ENCODE data around the gene UQCRHL. TPM values are rescaled to one million over a fixed set of nuclear protein-coding genes. Genes with fewer than 3 reads are reported as not detected.
A peak's percentile ranks its signal among the peaks of the same experiment; 100 is the strongest.

UQCRHL gene
- total RNA-seq, 1 donor from 2014 or later, result 1.6 TPM

DNA sequence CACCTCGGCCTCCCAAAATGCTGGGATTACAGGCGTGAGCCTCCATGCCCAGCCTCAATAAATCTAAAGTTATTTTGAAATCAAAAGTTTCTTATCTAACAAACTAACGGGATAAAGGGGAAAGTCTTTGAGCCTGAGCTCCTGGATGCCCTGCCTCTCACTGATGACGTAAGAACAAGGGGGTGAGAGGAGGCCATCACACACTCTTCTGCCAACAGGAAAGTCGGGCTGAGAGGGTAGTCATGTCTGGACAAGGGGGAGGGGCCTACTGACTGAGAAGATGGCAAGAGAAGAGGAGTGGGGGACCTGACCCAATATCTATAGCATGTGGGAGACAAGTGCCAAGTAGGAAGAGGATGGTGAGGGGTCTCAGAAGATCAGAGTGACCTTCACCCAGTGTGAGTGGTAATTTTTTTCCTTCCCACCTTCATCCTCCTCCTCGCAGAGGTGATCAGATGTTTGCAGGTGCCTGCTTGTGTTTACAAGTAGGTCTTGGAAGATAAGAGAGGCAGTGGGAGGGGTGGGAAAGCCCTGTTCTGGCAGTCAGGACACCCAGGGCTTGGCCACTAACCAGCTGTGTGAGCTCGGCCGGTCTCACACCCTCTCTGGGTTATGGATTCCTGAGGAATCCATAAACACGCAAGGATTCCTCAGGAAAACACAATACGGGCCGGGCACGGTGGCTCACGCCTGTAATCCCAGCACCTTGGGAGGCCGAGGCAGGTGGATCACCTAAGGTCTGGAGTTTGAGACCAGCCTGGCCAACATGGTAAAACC is 9.6 kb downstream of the UQCRHL start:
- ATAC-seq, result no peak

DNA sequence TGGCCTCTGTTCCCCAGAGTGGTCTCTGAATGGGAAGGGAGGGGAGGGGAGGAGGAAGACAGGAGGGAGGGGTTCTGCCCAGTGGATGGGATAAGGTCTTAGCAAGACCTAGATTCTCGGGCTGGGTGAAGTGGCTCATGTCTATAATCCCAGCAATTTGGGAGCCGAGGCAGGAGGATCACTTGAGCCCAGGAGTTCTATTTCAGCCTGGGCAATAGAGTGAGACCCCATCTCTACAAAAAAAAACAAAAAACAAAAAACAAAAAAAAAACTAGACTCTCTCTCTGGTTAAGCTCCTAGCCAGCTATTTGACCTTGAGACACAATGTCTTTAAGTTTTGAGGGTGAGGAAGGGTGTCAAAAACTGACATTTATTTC is 11.4 kb downstream of the UQCRHL start:
- ATAC-seq, result no peak

DNA sequence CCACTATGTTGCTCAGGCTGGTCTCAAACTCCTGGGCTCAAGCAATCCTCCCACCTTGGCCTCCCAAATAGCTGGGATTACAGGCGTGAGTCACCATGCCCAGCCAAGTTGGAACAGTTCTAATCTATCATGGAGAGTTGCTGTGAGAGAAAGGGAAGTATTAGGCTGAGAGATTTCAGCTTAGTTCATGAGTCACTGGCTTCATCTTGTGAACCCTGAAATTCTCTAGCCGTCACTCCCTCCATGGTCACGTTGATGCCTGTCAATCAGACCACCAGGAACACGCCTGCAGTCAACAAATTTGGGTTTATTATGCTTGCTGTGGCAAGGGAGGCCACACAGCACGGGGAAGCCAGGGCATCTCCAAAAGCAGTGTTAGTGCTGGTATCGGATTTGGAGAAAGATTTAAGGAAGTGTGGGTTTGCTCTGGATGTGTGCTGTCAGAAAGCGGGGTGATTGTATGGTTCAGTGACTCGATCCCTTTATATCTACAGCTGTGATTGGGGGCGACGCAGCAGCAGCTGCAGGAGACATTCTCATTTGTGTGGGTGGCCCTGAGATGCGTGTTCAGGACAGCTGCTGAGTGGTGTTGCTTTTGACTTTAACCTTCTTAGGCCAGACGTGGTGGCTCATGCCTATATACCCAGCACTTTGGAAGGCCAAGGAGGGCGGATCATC is 18.7 kb downstream of the UQCRHL start:
- peak; percentile 76 for ATAC-seq

DNA sequence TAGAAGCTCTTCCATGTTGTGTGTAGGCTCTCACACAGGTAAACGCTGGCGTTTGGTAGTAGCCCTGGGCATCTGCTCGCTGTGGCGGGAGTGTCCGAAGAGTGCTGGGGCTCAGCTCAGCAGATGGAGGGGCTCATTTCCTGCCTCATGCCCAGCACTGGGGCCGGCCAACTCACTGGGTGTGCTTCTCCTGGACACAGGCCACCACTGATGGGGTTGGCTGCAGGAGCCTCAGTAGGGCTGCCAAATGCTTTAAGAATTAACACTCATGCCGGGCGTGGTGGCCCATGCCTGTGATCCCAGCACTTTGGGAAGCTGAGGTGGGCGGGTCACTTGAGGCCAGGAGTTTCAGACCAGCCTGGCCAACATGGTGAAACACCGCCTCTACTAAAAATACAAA is 20.9 kb downstream of the UQCRHL start:
- ATAC-seq, result peak; percentile 35

DNA sequence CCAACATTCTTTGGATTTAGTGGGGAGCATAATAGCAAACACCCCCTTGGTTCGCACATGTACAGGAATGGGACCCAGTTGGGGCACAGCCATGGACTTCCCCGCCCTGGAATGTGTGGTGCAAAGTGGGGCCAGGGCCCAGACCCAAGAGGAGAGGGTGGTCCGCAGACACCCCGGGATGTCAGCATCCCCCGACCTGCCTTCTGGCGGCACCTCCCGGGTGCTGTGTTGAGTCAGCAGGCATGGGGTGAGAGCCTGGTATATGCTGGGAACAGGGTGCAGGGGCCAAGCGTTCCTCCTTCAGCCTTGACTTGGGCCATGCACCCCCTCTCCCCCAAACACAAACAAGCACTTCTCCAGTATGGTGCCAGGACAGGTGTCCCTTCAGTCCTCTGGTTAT is 21.8 kb downstream of the UQCRHL start:
- ATAC-seq, result peak; percentile 2

DNA sequence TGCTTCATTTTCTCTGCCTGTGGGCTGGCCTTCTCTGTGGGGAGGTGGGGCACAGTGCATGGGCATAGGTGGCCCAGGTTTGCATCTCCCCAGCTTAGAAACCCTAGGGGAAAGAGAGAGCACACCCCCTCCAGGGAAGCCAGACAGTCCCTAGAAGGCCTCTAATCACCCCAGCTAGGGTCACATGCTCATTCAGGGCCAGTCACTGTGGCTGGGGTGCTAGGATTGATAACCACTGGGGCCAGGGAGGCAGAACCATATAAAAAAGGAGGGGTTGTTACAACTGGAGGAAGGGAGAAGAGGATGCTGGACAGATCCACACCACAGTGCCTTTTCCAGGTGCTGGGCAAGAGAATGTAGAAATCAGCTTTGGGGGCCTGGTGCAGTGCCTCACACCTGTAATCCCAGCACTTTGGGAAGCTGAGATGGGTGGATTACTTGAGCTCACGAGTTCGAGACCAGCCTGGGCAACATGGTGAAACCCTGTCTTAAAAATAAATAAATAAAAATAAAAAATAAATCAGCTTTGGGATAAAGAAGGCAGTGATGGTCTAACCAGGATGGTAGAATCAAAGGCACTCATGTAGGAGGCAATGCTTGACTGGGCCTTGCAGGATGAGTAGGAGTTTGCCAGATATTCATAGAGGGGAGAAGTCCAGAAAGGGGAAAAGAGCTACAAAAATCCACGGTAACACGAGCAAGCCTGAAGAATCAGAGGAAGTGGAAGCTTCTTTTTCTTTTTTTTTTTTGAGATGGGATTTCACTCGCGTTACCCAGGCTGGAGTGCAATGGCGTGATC is 29.3 kb downstream of the UQCRHL start:
- ATAC-seq, result no peak

DNA sequence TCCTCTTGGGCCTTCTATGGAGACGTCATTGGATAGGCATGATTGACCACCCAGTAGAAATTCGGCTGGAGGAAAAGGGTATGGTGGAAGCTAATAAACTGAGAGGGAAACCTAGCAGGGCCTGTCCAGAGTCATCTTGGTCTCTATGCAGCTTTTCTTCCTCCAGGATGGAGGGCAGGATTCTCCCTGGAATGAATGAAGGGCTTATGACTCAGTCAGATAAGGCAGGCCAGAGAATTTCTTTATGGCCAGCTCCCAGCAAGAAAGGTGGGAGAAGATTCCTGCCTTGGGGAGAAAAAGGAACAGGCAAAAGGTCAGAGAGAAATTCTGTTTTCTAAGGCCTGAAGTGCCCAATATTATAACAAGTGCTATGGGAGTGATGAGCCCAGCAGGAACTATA is 31.7 kb downstream of the UQCRHL start:
- ATAC-seq, result no peak

DNA sequence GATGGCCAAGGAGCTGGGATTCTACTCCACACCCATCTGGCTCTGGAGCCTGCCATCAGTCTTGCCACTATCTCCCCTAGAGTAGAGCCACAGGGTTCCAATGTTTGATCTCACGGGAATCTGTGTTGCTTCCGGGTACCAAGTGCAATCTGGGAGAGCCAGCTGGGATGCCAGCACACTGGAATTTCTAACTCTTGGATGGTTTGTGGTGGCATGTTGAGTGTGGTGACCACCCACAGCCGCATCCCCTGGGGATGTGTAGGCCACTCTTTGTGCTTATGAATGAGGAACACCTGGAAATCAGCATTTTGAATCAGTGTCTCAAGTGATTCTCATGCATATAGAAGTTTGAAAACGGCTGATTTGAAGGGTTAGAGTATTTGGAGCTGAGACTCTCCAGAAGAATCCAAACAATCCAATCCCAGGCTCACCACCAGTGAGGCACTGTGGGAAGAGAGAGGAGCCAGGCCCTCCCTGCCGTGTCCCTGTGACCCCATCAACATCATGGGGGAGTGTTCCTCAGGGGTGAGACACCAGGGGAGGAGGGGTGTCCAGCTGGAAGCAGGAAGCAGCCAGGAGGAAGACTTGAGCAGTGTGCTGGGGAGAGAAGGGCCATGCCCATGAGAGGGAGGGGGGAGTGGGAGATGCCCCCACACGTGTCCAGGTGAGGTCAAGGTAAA is 35.5 kb downstream of the UQCRHL start:
- ATAC-seq, result no peak

DNA sequence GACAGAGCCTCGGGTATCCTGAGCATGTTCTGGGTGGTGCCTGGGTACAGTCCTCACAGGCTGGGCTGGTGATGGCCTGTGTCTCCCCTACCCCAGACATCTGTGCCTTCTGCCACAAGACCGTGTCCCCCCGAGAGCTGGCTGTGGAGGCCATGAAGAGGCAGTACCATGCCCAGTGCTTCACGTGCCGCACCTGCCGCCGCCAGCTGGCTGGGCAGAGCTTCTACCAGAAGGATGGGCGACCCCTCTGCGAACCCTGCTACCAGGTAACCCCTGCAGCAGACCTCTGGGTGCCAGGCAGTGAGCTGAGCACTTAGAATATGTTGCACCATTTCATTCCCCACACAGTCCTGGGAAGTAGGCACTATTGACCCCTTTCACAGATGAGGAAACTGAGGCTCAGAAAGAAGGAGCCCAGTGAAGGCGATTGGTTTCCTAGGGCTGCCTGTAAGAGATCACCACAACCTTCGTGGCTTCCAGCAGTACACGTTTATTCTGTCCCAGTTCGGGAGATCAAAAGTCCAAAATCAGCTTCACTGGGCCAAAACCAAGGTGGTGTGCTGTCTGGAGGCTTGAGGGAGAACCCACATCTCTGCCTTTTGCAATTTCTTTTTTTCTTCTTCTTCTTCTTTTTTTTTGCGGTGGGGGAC is 37.0 kb downstream of the UQCRHL start:
- ATAC-seq, result no peak

DNA sequence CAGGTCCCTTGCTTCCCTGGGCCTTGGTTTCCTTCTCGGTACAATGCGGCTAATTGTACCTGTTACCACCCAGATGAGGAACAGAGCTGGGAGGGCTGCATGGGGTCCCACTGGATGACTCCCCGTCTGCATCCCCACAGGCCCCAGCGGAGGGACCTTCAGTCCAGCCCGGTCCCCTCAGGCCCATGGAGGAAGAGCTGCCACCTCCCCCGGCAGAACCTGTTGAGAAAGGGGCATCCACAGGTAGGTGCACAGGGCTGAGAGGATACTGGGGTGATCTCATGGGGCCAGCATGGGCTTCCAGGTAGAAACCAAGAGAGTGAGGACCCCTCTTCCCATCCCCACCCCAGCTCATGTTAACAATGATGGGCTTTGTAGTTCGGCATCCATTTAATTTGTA is 39.1 kb downstream of the UQCRHL start:
- no peak for ATAC-seq

DNA sequence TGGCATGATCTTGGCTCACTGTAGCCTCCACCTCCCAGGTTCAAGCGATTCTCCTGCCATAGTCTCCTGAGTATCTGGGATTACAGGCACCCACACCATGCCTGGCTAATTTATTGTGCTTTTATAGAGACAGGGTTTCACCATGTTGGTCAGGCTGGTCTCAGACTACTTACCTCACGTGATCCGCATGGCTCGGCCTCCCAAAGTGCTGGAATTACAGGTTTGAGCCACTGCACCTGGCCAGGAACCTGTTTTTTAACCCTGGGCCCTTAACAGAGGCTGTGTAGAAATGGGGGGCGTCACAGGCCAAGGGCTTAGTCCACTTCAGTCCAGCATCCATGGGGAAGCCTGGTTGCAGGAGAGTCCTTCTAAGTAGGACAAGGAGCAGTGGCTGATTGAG is 39.5 kb downstream of the UQCRHL start:
- no peak for ATAC-seq

DNA sequence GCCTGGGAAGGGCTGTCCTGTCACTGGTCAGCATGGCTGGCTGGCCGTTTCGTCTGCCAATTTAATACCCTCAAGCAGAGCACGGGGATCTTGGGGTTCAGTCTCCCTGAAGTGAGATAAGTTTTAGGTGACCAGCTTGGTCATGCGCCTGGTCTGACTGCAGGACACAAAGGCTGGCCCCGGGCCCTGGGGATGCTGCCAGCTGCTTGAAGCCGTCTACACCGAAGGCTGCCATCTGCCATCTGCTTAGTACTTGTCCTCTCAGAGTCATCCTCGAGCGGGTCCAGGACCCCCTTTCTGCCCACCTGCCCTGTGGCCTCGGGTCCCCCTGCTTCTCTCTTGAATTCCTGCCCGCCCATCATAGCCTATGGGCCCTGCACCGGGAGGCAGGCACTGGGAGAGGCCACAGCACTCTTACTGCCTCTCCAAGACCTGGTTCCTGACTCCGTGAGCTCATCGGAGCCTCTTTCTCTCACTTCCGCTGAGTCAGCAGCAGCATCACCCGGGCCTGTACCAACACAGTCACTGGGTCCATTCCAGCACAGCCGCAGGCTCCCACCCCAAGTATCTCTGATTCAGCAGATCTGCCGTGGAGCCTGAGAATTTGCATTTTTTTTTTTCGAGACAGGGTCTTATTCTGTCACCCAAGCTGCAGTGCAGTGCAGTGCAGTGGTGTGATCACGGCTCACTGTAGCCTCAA is 41.8 kb downstream of the UQCRHL start:
- peak; percentile 91 for ATAC-seq

DNA sequence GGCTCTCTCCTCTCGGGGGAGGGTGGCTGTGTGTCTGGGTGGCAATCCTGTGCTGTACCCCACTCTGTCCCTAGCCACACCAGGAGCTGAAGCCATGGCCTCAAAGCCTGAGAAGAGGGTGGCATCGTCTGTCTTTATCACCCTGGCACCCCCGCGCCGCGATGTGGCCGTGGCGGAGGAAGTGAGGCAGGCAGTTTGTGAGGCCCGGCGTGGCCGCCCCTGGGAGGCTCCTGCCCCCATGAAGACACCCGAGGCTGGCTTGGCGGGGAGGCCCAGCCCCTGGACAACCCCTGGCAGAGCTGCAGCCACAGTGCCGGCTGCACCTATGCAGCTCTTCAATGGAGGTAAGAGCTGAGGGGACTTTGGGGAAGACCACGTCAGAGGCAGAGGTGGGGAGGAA is 42.6 kb downstream of the UQCRHL start:
- ATAC-seq, result no peak

DNA sequence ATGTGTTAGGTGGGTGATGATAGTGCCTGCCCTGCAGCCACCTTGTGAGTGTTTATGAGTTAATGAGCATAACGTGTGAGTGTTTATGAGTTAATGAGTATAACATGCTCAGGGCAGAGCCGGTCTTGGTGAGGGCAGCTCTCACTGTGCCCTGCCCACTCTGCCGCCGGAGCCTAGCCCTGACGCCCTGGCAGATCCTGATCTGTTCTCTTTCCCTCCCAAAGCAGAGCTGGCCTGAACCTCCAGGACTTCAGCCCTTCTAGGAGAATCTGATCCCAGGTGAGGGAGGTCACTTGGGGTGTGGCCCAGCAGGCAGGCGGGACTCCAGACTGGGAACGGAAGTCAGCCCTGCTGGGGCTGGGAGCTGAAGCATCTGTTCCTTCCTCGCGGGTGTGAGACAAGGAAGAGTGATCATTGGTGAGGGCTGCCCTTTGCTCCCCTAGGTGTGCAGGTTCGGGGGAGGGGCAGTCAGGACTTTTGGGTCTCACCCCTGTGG is 43.1 kb downstream of the UQCRHL start:
- peak; percentile 59 for ATAC-seq

DNA sequence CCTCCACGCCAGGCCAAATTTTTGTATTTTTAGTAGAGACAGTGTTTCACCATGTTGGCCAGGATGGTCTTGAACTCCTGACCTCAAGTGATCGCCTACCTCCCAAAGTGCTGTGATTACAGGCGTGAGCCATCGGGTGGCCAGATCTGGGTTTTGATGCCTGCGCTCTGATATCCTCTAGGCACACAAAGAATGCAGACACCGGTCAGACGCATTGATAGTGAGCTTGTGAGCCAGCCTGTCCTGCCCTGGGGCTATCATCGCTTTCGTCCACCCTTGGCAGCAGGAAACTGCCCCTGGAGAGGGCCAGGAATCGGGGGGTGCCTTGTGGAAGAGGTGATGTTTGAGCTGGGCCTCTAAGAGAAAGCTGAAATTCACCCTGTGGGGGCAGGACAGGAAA is 44.9 kb downstream of the UQCRHL start:
- no peak for ATAC-seq

DNA sequence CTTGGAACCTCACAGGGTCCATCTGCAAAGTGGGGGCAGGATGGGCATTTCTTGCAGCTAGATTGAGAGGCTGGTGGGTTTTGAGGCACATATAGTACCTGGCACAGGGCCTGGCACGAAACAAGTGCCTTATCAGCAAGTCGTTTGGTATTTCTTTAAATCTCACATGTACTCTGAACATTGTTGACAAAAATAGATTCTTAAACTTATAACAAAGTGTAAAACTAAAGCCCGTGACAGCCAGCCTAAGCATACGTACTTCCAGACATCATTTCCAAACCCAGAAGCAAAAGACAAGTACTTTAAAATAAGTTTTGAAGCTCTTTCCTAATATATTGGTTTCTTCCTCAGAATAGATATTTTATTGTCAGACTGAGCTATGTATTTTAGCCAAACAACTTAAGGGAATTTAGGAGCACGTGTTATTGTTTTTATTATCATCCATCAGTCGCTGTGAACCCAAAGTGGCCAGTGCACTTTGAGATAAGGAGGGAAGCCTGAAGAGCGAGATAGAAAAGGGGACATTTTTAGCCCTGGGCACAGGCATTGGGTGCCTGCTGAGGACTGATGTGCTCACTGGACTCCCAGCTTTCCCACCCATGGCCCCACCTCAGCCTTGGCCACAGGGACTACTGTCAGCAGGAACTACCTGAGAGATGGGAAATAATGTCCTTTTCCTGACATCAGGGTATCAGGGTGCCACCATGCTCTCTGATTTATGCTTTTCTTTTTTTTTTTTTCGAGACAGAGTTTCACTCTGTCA is 45.9 kb downstream of the UQCRHL start:
- no peak for ATAC-seq

DNA sequence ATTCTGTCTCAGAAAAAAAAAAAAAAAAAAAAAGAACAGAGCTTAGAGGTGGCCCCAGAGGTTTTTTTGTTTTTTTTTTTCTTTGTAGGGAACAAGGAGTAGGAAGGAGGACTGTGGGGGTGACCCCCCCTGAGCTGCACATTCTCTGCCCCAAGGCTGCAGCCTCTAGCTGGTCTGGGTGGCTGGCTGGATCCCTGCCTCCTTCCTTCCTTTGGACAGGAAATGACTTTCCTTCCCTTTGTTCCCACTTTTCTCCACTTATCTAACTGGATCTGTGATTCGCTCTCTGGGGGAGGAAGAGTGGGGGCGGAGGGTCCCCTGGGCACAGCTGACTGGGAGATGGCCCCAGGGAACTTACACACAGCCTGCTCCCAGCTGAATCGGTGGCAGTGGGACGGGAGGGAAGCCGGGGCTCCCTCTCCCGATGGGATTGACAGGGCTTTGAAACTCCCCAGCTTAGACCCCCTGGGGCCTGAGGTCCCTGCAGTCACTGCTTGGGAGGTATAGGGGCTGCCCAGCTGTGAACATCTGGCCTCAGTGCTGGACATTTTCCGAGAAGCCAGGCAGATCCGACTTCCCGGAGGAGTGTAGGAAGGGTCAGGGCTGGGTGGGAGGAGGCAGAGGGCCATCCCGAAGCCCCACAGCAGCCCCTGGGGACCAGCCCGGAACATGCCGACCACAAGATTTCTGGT is 46.8 kb downstream of the UQCRHL start:
- ATAC-seq, result no peak

DNA sequence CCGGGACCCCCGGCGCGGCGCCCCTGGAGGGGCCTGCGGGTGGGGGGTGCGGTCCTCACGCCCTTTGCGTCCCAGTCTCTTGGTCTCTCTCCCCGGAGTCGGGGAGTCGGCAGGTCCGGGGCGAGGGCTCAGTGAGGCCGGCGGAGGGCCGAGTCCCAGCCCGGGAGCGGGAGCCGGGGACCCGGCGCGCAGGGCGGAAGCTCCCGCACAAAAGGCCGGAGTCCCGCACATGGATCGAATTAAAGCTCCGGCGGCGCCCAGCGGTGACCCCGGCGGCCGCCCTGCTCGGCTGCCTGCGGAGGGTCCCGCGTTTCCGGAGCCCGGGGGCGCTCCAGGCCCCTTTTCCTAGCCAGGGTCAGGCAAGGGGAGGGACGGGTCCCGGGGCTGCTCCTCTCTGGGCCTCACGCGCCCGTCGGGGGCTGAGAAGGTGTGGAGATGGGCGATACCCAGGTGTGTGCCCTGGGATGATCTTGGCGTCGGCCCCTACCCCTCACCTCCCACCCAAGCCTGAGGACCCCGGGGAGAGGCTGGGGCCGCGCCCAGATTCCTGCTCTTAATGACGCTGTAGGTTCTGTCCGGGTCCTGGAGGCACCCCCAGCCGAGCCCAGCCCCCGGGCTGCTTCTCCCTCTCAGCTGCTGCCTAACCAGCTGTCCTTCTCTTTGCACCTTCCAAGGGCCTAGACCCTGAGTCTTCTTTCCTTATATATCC is 48.3 kb downstream of the UQCRHL start:
- ATAC-seq, result peak; percentile 21

DNA sequence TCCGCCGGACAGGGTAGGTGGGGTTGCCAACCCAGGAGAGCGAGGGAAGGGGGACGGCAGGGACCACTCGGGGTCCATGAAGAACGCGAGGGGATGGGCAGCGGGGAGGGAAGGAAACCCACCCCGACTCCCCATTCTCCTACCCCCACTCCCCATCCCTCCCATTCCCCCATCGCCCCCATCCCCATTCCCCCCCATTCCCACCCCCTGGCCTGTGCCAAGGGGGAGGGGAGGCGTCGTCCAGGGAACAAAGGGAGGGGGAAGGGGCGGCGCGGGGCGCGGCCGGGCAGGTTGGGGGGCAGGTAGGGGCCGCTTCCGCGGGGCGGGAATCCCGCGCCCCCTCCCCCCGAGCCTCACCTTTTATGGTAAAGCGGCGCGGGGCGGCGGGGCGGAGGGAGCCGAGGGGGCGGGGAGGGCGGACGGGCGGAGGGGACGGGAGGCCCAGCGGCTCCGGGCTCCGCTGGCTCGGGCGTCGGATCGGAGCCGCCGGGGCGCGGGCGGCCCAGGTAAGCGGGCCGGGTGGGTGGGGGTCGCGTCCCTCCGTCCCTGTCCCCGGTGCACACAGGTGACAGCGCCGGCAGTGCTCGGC is 49.0 kb downstream of the UQCRHL start, which contains the start of gene FBLIM1:
Gene FBLIM1 (plus strand): TSS at position 453 of the 589 bp plus-strand sequence. CDS start 6,189 bp downstream, outside the sequence.
- peak; percentile 20 for ATAC-seq

All from esophagus mucosa (tissue), 1 donor.